HG03342 (cell line): ENCODE results near the gene DUSP14.

Experiments
- ATAC-seq: cut with Tn5 transposase; IDR thresholded peaks from one replicate; pipeline ENCODE4 v1.9.1; 2021; ENCODE audit warnings: mild to moderate bottlenecking, moderate library complexity; ENCODE audit not compliant: unreplicated experiment

DUSP14 gene

GRCh38 chr17:37553401-37553966 is 63.8 kb downstream of the DUSP14 start:
- ATAC-seq, result no peak

DNA sequence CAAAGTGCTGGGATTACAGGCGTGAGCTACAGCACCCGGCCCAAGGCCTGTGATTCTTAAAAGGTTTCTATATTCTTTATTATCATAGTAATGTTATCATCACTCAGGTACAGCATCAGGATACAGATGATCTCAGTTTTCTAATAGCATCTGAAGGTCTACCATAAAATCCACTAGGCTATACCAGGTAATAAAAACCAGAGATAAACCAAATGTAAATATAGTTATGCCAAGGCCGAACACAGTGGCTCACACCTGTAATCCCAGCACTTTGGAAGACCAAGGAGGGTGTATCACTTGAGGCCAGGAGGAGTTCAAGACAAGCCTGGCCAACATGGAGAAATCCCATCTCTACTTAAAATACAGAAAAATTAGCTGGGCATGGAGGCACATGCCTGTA is 65.7 kb downstream of the DUSP14 start:
- no peak for ATAC-seq

- no peak for ATAC-seq
Observed at GRCh38 chr17:37557482-37557881, 67.8 kb downstream of the DUSP14 start.

DNA sequence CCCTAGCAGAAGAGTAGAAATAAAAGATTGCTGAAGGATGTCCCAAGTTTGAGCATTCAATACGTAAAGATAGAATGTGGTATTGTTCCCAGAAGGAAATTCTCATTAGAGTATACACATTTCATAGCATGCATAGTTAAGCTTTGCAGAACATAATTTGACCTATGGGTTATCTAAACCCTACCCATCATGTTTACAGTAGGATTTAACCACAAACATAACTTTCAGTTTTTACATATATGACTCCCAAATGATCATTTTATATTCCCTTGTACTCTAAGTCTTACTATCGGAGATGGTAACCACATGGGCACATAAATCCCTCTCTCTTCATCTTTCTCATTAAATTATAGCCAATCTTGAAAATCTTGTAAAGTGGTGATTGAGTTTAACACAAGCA is 68.6 kb downstream of the DUSP14 start:
- no peak for ATAC-seq

GRCh38 chr17:37562016-37562745 is 72.5 kb downstream of the DUSP14 start:
- no peak for ATAC-seq
